ENCODE data around the gene GRK2. TPM values are rescaled to one million over a fixed set of nuclear protein-coding genes. Genes with fewer than 3 reads are reported as not detected.

Gene GRK2
- total and polyA plus RNA-seq, 9 of the 15 experiments (the other 6 are each of a cell fraction or from before 2014, with no cell fraction given), result 0.24 to 95.8 (median 56.5) TPM

GRCh38 chr11:67240576-67241389 is 25.5 kb upstream of the GRK2 start (continued):
- no peak for TF ChIP-seq ZNF609 (CRISPR knock-in tag; IDR thresholded peaks at IDR 0.05; ENCODE audit: borderline replicate concordance)
- no peak for TF ChIP-seq ATF3 (IDR thresholded peaks at IDR 0.05)
- no peak for TF ChIP-seq ATF3 (CRISPR knock-in tag; conservative IDR thresholded peaks at IDR 0.05)
- peak; percentile 93; the same call in 1 of the 2 replicates for TF ChIP-seq MXI1 (IDR thresholded peaks at IDR 0.05; ENCODE audit: low read depth, low read length)
- TF ChIP-seq FOXK2 (conservative IDR thresholded peaks at IDR 0.05 in 1 of 2, IDR thresholded peaks at IDR 0.05 in 1 of 2; ENCODE audit: low read depth in 2 of 2), result no peak; a peak in 1 of 4 replicates
- TF ChIP-seq, protein P1, sequence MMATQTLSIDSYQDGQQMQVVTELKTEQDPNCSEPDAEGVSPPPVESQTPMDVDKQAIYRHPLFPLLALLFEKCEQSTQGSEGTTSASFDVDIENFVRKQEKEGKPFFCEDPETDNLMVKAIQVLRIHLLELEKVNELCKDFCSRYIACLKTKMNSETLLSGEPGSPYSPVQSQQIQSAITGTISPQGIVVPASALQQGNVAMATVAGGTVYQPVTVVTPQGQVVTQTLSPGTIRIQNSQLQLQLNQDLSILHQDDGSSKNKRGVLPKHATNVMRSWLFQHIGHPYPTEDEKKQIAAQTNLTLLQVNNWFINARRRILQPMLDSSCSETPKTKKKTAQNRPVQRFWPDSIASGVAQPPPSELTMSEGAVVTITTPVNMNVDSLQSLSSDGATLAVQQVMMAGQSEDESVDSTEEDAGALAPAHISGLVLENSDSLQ (IDR thresholded peaks at IDR 0.05), result no peak
- TF ChIP-seq USF1 (CRISPR knock-in tag; IDR thresholded peaks at IDR 0.05), result peak; percentile 74
- no peak for TF ChIP-seq ZNF316 (IDR thresholded peaks at IDR 0.05)
- no peak for TF ChIP-seq NR4A1 (CRISPR knock-in tag; IDR thresholded peaks at IDR 0.05)
- no peak for TF ChIP-seq NR4A1 (tag; IDR thresholded peaks at IDR 0.05)
- no peak for TF ChIP-seq ZNF282 (CRISPR knock-in tag; IDR thresholded peaks at IDR 0.05)
- TF ChIP-seq ZBTB12 (CRISPR knock-in tag; IDR thresholded peaks at IDR 0.05), result no peak
- TF ChIP-seq CCNT2 (IDR thresholded peaks at IDR 0.05; ENCODE audit: borderline replicate concordance, extremely low read depth, insufficient read length, low read depth, low read length), result no peak
- TF ChIP-seq FOXJ3 (CRISPR knock-in tag; IDR thresholded peaks at IDR 0.05), result peak; percentile 65; the same call in 1 of the 2 replicates
- TF ChIP-seq, protein P2, sequence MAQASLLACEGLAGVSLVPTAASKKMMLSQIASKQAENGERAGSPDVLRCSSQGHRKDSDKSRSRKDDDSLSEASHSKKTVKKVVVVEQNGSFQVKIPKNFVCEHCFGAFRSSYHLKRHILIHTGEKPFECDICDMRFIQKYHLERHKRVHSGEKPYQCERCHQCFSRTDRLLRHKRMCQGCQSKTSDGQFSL (CRISPR knock-in tag; IDR thresholded peaks at IDR 0.05), result 0 out of 2 replicates have a peak, but pooled peaks have one; percentile 16
- TF ChIP-seq, protein P2 (tag; IDR thresholded peaks at IDR 0.05), result peak in 1 of 2 experiments; percentile 50; a peak in 1 of 4 replicates
- no peak for TF ChIP-seq HMGN3 (IDR thresholded peaks at IDR 0.05; ENCODE audit: borderline replicate concordance, extremely low read depth, insufficient read length, low read depth, low read length)

Data from K562 (cell line).